SKM-1 (cell line): Measurements from ENCODE around the gene LRRC4C.
A peak's percentile ranks its signal among the peaks of the same experiment; 100 is the strongest.

Source experiments
- DNase-seq: peaks from one replicate; lab custom pipeline; 2025; ENCODE audit not compliant: unreplicated experiment; lab: John Stamatoyannopoulos, UW

LRRC4C gene

GRCh38 chr11:40302669-40303068, 1156.8 kb downstream of the LRRC4C start:
- no peak for DNase-seq

GRCh38 chr11:40295466-40295865, 1164.0 kb downstream of the LRRC4C start:
- DNase-seq = no peak

GRCh38 chr11:40294741-40295140, 1164.7 kb downstream of the LRRC4C start:
- DNase-seq = no peak

DNA sequence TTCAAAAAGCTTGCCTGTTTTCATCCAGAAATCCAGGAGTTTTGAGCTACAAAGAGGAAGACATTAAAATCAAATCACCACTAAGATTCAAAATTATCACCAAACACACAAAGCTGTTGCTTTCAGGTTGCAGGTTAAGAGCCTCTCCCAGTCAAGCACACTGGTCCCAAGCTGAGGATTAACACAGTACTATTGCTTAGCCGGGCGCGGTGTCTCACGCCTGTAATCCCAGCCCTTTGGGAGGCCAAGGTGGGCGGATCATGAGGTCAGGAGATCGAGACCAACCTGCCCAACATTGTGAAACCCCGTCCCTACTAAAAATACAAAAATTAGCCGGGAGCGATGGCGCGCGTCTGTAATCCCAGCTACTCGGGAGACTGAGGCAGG, 1165.1 kb downstream of the LRRC4C start:
- DNase-seq = no peak

DNA sequence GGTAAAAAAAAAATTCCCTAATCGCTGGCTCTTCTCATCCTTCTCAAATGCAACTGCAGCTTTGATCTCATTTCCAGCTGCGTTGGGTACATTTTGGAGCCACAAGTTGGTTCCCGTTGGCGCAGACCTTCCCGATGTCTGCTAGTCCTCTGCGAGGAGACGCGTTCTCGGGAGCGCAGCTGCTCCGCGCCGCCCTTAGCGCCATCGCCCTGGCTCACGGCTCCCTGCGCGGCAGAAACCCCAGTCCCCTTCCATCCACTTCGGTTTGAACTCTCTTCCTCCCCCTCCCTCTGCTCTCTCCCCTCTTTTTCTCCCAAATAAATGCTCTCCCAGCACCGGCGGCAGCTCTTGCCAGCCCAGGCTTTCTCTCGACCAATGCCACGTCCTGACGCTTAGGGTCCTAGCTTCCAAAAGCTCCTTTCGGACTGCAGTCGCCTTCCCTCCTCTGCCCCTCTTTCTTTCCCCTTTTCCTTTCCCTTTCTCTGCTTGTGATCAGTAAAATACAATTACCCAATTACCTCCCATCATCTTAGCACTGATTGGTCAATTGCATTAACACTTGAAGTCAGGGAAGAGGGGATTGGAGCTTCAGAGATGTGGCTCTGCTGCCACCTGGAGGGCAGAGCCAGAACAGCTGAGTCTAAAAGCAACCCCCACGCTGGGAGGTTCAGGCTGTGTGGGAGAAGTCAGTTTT, 1165.7 kb downstream of the LRRC4C start:
- DNase-seq = peak; percentile 65

DNA sequence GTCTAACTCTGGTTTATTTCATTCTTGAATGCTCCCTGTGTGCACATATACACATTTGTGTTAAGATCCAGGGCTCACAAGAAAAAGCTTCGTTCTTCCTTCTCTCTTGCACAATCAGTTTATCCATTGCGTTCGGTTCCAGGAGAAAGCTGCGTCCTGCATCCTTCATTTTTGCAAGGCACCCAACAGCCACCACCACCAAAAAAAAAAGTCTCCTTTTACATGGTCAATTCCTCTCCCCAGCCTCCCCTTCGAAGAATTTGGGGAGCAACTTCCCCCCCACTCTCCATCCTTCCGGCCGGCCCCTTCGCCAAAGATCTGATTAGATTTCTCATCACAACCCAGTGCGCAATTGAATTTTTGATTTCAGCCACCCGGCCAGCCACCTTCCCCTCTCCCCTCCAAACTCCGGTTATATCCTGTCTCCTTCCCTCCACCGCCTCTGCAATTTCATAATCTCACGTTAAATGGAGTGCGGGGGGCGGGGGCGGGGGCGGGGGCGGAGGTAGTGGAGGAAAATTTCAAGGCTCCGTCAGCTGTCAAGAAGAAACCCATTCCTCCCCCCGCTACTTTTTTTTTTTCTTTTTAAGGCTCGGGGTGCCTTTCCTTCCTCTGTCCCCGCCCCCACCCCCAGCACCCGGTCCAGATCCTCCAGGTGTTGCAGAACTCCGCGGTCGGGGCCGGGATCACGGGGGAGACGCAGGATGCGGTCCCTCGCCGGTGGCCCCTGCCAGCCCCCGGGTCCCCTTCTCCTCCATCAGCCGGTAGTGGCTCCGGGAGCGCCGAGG, 1166.5 kb downstream of the LRRC4C start:
- DNase-seq = no peak

DNA sequence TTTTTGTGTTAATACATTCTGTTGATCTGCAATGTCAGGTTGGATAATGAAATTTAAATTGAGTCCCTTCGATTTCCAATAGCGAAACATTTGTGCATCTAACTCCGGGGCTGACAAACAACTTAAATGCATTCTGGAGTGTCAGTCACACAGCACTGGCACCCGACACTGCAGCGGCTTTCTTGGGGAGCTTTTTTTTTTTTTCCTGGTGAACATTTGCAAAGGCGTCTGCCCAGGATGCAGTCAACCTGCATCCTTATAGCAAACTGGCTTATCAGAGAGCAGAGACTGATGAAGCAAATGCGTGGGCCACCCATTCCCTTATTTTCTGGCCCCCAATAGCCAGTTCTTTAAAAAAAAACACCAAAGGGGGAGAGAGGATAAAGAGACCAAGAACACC, 1167.7 kb downstream of the LRRC4C start:
- DNase-seq = no peak

DNA sequence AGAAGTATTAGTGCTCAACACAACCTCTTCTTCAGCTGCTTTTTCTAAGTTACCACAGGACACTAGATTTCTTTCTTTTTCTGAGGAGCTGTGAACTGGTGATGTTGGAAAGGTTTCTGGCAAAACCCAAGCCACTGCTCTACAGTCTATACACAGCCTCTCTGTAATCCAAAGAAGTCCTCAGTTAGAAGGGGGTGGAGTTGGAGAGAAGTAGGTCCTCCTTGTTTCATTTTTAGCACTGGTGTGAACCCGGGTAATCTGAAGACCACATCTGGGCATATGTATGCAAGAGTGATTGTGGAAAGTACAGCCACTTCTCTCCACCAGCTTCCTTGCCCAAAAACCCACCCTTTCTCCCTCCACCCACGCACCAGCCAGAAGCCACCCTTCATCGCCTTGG, 1168.1 kb downstream of the LRRC4C start:
- DNase-seq = no peak

GRCh38 chr11:40290171-40290631, 1169.3 kb downstream of the LRRC4C start:
- DNase-seq = no peak

DNA sequence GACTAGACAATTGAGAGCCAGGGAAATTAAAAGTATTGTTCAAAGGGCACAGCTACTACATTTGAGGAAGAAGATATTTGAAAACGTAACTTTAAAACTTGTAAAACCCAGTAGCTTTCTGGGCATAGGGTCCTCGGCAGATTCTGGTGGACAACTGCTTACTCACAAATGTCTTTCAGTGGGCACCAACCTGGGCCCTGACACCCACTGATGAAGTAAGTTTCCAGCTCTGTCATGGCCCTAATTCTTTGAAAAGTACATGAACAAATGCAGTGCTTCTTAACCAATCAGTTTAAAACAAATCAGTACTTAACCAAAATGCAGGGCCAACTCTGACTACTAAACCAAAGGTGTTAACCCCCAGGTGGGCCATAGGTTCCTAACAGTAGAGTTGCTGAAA, 1170.1 kb downstream of the LRRC4C start:
- DNase-seq = no peak

DNA sequence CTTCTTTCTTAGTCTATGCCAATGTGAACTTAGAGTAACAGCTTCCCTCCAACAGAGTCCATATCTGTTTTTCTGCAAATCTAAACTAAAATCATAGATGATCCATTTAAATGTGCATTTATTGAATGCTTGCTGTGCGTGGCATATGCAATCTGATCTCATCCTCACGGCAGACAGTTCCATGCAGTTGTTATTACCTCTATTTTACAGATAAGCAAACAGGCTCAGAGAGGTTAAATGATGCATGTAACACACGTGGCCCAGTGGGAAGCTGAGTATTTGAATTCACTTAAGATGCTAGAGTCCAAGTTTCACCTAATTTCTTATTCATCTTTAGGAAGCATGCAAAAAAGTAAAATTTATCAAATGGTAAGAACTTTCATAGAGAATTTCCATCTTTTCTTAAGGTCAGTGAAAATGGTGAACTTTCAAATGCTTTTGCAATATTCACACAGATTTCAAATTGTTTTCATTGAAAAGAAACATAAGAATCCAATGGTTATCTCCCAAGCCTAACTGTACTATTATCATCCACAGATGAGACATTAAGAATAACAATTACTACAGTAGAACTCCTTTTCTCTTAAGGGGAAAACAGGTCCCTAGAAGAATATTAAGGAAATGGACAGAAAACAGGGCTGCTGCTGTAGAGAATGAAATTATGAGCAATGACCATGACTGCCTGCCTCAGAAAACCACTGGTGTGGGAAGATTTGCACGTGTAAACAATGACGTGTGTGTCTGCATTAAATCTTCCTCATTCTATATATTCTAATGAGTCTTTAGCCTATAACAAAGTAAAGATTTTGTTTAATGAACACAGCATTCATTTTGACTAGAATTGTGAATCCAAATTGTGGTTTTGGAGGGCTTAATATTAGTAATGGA, 1171.3 kb downstream of the LRRC4C start:
- DNase-seq = no peak

GRCh38 chr11:40286137-40286536, 1173.3 kb downstream of the LRRC4C start:
- DNase-seq = no peak

GRCh38 chr11:40285558-40285957, 1173.9 kb downstream of the LRRC4C start:
- DNase-seq = no peak

- DNase-seq = no peak
Measured at GRCh38 chr11:40281052-40281580, 1178.3 kb downstream of the LRRC4C start.

DNA sequence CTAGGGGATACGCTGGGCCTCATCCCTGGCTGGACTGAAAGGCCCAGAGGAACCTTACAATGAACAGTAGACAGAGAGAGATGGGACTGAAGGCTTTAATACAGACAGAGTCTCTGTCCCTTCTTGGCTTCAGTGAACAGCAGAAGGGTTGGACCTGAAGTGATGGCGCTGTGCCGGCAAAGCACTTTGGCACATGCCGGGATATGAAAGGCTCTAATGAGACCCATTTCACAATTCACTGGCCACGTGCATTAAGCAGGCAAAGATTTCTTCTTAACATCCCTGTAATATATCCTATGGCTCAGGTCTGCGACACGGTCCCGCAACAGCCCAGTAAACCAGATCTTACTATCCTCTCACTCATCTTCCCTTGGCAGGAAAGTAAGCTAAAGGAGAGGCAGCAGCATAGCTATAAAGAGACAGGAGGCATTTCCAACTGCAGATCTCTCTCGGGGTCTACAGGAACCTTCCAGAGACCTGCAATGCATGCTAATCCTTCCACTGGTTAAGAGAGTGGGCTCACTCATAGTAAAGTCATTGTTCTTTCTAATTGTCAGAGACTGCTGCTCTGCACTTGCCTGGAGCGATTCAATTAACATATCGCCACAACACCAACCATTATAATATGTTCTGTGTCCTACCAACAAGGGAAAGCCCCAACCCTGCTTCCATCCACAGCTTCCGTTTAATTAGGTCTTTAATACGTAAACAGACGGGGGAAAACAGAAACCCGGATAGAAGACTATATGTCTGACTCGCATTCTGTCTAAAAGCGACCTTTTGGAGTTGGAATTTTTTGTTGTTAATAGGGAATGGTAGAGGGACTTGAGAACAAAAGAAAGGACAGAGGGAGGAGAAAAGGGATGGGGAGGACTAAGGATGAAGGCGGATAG, 1179.0 kb downstream of the LRRC4C start:
- no peak for DNase-seq

DNA sequence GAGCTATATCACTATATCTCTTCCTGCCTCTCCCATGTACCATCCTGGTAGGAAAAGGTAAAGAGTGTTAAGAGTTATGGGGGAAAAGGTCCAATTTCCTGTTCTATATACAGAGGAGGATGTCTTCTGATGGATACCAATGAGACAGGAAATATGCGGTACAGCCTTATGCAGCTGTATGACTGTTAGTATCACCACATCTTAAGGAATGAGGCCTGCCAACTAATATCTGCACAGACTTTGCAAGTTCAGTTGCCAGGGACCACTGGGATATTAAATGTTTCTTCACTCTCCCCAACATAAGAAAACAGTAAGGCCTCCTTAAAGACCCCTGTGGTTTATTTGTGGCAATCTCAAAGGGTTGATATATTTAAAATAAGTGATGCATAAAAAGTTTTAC, 1182.5 kb downstream of the LRRC4C start:
- DNase-seq = no peak

DNA sequence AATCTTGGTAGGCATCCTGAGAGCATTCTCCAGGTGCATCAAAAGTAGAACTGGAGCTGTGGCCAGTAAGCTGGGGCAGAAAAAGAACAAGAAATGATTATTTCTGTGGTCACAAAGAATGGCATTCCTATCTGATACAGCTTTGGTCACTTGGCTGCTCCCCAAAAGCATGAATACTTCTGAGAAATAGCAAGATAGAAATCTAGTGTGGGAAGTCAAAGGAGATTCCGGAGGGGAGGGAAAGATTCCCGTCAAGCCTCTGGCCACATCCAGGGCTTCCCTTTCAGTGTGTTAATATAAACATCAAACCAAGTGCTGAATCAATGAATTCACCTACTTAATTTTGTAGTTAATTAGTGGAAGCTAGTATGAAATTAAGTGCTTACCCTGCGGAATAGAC, 1185.4 kb downstream of the LRRC4C start:
- no peak for DNase-seq

GRCh38 chr11:40273192-40273732, 1186.2 kb downstream of the LRRC4C start:
- DNase-seq = no peak

GRCh38 chr11:40271361-40271760, 1188.1 kb downstream of the LRRC4C start:
- DNase-seq = no peak

GRCh38 chr11:40269865-40270264, 1189.6 kb downstream of the LRRC4C start:
- no peak for DNase-seq
